Loucy (cell line): ENCODE results near the gene SAE1.

ENCODE experiments used
- EZH2phosphoT487 ChIP-seq: fragments of 200-600 bp; IDR thresholded peaks from 2 replicates; pipeline ENCODE4 v1.6.1; 2018; ENCODE audit warnings: antibody characterized with exemption, mild to moderate bottlenecking, moderate library complexity, borderline replicate concordance
- TF ChIP-seq, protein P1 (sequence below): fragments of 200-600 bp; sonication (generic); conservative IDR thresholded peaks from 2 replicates; pipeline ENCODE4 v1.5.1; 2014; ENCODE audit warnings: mild to moderate bottlenecking, antibody characterized with exemption, low read length

DNA sequence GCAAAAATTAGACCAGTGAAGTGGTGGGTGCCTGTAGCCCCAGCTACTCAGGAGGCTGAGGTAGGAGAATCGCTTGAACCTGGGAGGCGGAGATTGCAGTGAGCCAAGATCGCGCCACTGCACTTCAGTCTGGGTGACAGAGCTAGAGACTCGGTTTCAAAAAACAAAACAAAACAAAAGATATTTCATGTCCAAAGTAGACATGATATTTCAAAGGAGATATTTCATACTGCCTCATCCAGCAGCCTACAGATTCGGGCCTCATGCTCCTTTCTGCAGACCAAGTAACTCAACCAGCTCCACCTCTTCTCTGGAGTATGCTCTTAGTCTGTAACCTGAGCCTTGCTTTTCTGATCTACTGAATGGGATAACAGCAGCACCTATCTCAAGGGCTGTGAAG is 32.0 kb upstream of the SAE1 start:
- TF ChIP-seq, protein P1, sequence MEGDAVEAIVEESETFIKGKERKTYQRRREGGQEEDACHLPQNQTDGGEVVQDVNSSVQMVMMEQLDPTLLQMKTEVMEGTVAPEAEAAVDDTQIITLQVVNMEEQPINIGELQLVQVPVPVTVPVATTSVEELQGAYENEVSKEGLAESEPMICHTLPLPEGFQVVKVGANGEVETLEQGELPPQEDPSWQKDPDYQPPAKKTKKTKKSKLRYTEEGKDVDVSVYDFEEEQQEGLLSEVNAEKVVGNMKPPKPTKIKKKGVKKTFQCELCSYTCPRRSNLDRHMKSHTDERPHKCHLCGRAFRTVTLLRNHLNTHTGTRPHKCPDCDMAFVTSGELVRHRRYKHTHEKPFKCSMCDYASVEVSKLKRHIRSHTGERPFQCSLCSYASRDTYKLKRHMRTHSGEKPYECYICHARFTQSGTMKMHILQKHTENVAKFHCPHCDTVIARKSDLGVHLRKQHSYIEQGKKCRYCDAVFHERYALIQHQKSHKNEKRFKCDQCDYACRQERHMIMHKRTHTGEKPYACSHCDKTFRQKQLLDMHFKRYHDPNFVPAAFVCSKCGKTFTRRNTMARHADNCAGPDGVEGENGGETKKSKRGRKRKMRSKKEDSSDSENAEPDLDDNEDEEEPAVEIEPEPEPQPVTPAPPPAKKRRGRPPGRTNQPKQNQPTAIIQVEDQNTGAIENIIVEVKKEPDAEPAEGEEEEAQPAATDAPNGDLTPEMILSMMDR: no peak
- TF ChIP-seq EZH2phosphoT487: no peak
